ENCODE results near the gene PHF1. TPM values are rescaled to one million over a fixed set of nuclear protein-coding genes. Genes with fewer than 3 reads are reported as not detected.
A peak's percentile ranks its signal among the peaks of the same experiment; 100 is the strongest.

Gene PHF1
- total RNA-seq, 4 donors from 2014 or later, result 40.8 to 56.5 (median 48.9) TPM

GRCh38 chr6:33421344-33421643, 10.5 kb downstream of the PHF1 start:
- ATAC-seq (ENCODE audit: low FRiP score), result no peak
- no peak for DNase-seq (ENCODE audit: low spot score)
- TF ChIP-seq CTCF (IDR thresholded peaks at IDR 0.05), result no peak

GRCh38 chr6:33423777-33424176, 13.0 kb downstream of the PHF1 start:
- DNase-seq (ENCODE audit: low spot score), result no peak
- no peak for TF ChIP-seq CTCF (IDR thresholded peaks at IDR 0.05)
- ATAC-seq (ENCODE audit: low FRiP score), result no peak

- no peak for TF ChIP-seq CTCF (IDR thresholded peaks at IDR 0.05)
- DNase-seq (ENCODE audit: low spot score) (no peak), ATAC-seq (ENCODE audit: low FRiP score) (no peak)
Observed at GRCh38 chr6:33424855-33425667, 14.2 kb downstream of the PHF1 start.

GRCh38 chr6:33425668-33426577, 15.1 kb downstream of the PHF1 start:
- DNase-seq (ENCODE audit: low spot score) (peak; percentile 85), ATAC-seq (ENCODE audit: low FRiP score) (peak; percentile 83)
- TF ChIP-seq CTCF (IDR thresholded peaks at IDR 0.05), result peak in 1 of 3 donors; percentile 13

GRCh38 chr6:33426590-33427511, 16.0 kb downstream of the PHF1 start:
- no peak for TF ChIP-seq CTCF (IDR thresholded peaks at IDR 0.05)
- DNase-seq (ENCODE audit: low spot score), result no peak
- ATAC-seq (ENCODE audit: low FRiP score), result no peak

- no peak for DNase-seq (ENCODE audit: low spot score)
- TF ChIP-seq CTCF (IDR thresholded peaks at IDR 0.05), result no peak
- ATAC-seq (ENCODE audit: low FRiP score), result no peak
Observed at GRCh38 chr6:33427585-33428223, 16.9 kb downstream of the PHF1 start.
